IPS-18c (cell line): ENCODE data around the gene LMBR1L.

ENCODE experiments used
- H3K4me3 ChIP-seq: 2 replicates; pipeline ENCODE4 v1.7.0; 2013; ENCODE audit warnings: low read depth, mild to moderate bottlenecking, low read length, moderate library complexity; ENCODE audit not compliant: insufficient read depth
- H3K9me3 ChIP-seq: one replicate; pipeline ENCODE4 v1.6.1; 2013; ENCODE audit warnings: mild to moderate bottlenecking, low read length, moderate library complexity; ENCODE audit not compliant: control insufficient read depth, insufficient read depth

LMBR1L gene

GRCh38 chr12:49049566-49050224 is 61.0 kb downstream of the LMBR1L start:
- no peaks in the 10 kb centered on the region for H3K9me3 ChIP-seq
- no peak overlapping the region for H3K4me3 ChIP-seq

GRCh38 chr12:49048953-49049352 is 61.7 kb downstream of the LMBR1L start:
- no peak overlapping the region for H3K4me3 ChIP-seq
- no peaks in the 10 kb centered on the region for H3K9me3 ChIP-seq
